Measurements from ENCODE around the gene IRF2BP2. TPM values are rescaled to one million over a fixed set of nuclear protein-coding genes. Genes with fewer than 3 reads are reported as not detected.

IRF2BP2 gene
- total and polyA plus RNA-seq, 2 of the 13 experiments (the other 11 are each of a cell fraction or from before 2014, with no cell fraction given) = 140 to 147 TPM

GRCh38 chr1:234607109-234608024, 2.6 kb downstream of the IRF2BP2 start:
- peak; percentile 47 for FAIRE-seq
- Histone ChIP-seq H3K79me2 (ENCODE audit: insufficient read depth, low read length) (peaks cover 66% of the 10 kb centered on the region), H3K9me3 (ENCODE audit: low read length) (no peaks in the 10 kb centered on the region), H3K27me3 (ENCODE audit: control insufficient read depth in 1 of 2, insufficient read depth in 2 of 2, low read length in 2 of 2) (no peaks in the 10 kb centered on the region; a peak in 2 of 5 replicates), H4K20me1 (ENCODE audit: insufficient read depth, low read length) (peaks cover 9% of the 10 kb centered on the region; the same call in 1 of the 2 replicates), H2AFZ (ENCODE audit: low read length) (no peak overlapping the region), H3K36me3 (replicated peaks in 1 of 2; ENCODE audit: control insufficient read depth in 1 of 2, insufficient read depth in 2 of 2, low read length in 2 of 2) (peaks cover 5 to 13% of the 10 kb centered on the region in 2 experiments), H3K4me3 (replicated peaks in 1 of 3; ENCODE audit: insufficient read depth in 1 of 3, low read depth in 2 of 3, low read length in 3 of 3) (peak overlapping the region; percentile 87 to 91 (median 89)), H3K9ac (ENCODE audit: insufficient read depth, low read depth, low read length) (peak overlapping the region; percentile 97), H3K4me1 (ENCODE audit: insufficient read depth, low read length) (peaks cover 22% of the 10 kb centered on the region), H3K27ac (ENCODE audit: extremely low read length, insufficient read depth, low read length) (peak overlapping the region; percentile 100), H3K4me2 (ENCODE audit: low read depth, low read length) (peak overlapping the region; percentile 85)
- 2% methylated on average over 17 of the region's 22 CpGs for WGBS (ENCODE audit: low lambda C conversion rate)
- intact Hi-C loops (cut with micrococcal nuclease; ENCODE audit: unreplicated experiment) (loop anchor here (1.0 to 10.0 kb wide), 2 partner anchors 108 to 207 kb away; no protein-coding TSS in a partner anchor), in situ Hi-C loops (cut with HindIII; ENCODE audit: extremely low pct_ligation_motif_present, low pct_unique_long_range_greater_than_20kb) (no loop called here)
- ChIA-PET POLR2A (interaction anchor here (0.6 to 4.5 kb wide), 16 partner anchors 9 to 466 kb away, joined by 3 to 190 read pairs (median 4); no protein-coding TSS in a partner anchor), CTCF (ENCODE audit: low intra/inter-chr PET ratio, low total read pairs) (no interaction called here)
- ATAC-seq = no peak
- DNase-seq (ENCODE audit: low spot score) = peak; percentile 64
- BruUV-seq (replicated peaks) = TSS peak; percentile 27
- TF ChIP-seq NFATC3 (CRISPR knock-in tag; IDR thresholded peaks at IDR 0.05) (peak; percentile 36; the same call in 1 of the 2 replicates), U2AF1 (optimal IDR thresholded peaks at IDR 0.05; ENCODE audit: low read depth, low read length) (peak; percentile 80), ZNF891 (CRISPR knock-in tag; IDR thresholded peaks at IDR 0.05) (peak; percentile 34; the same call in 1 of the 2 replicates), ZNF687 (CRISPR knock-in tag; IDR thresholded peaks at IDR 0.05) (peak; percentile 84), NFYB (CRISPR knock-in tag; IDR thresholded peaks at IDR 0.05) (no peak), ZNF331 (CRISPR knock-in tag; IDR thresholded peaks at IDR 0.05) (0 out of 2 replicates have a peak, but pooled peaks have one; percentile 1), ZHX2 (IDR thresholded peaks at IDR 0.05; ENCODE audit: low read depth) (no peak), ZHX2 (CRISPR knock-in tag; IDR thresholded peaks at IDR 0.05; ENCODE audit: borderline replicate concordance) (no peak; the same call in 1 of the 2 replicates), MYPOP (CRISPR knock-in tag; IDR thresholded peaks at IDR 0.05) (peak; percentile 16; the same call in 1 of the 2 replicates), ZNF225 (CRISPR knock-in tag; IDR thresholded peaks at IDR 0.05) (no peak), POLR2G (IDR thresholded peaks at IDR 0.05; ENCODE audit: low read depth, low read length) (peak; percentile 76)

All from HepG2 (cell line).